Smooth muscle cell of the brain vasculature (primary cell): ENCODE data around the gene BRD3OS.

Experiments
- DNase-seq: peaks from one replicate; pipeline ENCODE4 v3.0.0-alpha.2; 2012; ENCODE audit warnings: low read depth, low spot score

The BRD3OS gene

DNA sequence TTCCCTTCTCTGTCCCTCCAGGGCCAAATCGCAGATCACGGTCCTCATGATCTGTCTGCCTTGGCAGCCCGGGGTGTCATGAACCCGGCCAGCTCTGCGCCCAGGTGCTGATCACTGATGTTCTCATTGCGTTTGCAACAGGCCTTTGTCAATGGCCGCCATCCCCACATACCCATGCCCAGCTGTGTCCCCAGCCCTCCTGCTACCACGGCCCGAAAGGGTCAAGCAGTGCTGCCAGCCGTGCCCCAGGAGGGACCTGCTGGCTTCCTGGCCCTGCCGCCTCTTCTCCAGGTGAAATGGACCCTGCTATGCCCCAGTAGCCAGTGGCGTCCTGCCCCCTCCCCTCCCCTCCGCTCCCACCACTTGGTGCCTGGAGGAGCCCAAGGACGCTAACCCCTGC lies 20.4 kb upstream of the BRD3OS start:
- no peak for DNase-seq

DNA sequence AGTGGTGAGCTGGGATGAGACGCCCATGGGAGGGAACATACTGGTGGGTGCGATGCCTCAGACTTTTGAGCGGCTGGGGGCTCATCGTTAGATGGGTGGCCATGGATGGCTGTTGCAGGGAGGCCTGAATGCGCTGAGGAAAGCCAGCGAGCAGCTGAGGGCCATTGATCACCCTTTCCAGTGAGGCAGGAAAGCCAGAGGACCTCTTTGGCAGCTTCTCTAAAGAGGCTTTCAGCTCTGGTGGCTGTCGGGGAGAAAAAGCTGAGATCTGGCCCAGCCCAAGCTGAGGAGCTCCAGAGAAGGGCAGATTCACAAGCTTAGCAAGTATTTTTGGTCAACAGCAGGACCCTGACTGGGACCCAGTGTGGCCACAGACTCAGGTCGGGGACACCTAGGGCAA lies 19.9 kb upstream of the BRD3OS start:
- DNase-seq, result no peak

DNA sequence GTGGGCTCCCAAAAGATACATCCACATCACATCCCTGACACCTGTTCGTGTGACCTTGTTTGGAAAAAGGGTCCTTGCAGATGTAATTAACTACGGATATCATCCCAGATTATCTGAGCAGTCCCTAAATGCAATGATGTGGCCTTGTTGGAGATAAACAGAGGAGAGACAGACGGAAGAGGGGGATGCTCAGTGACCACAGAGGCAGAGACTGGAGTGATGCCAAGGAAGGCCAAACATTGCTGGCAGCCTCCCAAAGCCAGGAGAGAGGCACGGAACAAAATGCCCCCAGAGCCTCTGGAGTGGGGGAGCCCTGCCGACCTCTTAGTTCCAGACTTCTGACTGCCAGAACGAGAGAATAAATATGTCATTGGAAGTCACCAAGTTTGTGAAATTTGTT lies 18.1 kb upstream of the BRD3OS start:
- DNase-seq, result no peak

DNA sequence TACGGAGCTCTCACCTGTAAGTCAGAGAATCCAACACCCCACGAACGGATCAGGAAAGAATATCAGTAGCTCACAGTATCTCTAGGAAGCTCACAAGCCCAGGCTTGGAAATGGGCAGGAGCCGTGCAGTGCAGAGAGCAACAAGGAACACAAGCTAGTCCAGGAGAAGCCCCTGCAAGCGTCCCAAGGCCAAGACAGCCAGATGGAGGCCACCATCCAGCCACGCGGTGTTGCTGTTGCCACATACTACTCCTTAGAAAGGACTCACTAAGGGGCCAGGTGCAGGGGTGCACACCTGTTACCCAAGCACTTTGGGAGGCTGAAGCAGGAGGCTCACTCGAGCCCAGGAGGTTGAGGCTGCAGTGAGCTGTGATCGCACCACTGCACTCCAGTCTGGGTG lies 17.7 kb upstream of the BRD3OS start:
- no peak for DNase-seq

DNA sequence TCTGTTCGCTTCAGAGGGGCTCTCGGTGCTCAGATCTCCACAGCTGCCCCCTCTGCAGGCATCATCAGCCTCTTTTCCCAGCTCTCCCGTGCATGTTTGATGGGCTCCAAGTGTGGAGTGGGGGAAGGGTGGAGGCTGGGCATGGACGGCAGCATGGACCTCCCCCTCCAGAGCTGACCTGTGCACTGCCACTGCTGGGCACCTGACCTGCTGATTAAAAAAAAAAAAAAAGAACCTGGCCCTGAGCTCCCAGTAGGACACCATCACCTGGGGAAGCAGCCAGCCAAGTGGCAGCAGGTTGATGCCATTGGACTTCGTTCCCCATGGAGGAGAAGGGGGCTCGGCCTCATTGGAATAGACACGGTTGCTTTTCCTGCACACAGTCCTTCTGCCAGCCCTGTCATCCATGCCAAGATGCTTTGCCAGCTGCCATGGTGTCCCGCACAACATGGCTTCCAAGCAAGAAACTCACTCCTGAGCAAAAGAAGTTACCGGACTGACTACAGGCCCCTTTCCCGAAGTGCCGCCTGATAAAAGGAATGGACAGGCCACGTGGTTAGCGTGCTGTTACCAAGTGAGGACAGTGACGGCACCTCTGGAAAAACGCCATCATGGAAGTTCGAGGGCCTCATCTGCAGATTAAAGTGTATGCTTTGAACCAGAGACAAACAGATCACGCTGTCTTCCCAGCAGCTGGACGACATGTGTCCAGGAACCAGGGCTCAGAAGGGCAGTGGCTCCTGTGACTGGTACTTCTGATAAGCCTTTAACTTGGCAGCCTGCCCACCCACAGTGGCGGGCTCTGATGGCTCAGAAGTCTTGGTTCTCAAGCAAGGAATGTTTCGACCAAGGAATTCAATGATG lies 14.7 kb upstream of the BRD3OS start:
- DNase-seq, result no peak

DNA sequence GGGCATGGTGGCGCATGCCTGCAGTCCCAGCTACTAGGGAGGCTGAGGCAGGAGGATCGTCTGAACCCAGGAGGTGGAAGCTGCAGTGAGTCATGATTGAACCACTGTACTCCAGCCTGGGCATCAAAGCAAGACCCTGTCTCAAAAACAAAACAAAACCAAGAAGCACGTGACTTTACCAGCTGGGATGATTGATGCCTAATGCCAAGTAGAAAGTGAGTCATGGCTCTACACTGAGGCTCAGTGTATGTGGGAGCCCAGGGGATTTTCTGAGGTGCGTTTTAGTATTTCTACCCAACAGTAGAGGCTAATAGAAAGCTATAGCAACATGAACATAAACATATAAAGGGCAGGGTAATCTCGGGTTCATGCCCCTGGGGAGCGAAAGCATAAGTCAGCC lies 13.9 kb upstream of the BRD3OS start:
- DNase-seq, result no peak

DNA sequence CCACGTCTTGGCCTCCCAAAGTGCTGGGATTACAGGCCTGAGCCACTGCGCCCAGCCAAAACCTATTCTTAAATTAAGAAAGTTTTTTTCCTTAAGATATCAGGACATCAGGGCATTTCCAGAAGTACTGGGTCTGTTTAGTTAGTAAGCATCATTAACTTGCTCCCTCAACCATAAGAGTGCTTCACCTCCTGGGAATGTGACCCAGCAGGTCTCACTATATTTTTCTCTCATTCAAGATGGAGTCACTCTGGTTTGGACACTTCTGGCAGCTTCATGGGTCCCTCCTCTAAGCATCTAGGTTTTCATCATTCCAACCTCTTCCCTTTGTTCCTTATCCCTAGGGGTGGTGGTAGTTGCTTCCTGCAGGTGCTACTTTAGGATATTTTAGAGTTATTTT lies 10.3 kb upstream of the BRD3OS start:
- no peak for DNase-seq

DNA sequence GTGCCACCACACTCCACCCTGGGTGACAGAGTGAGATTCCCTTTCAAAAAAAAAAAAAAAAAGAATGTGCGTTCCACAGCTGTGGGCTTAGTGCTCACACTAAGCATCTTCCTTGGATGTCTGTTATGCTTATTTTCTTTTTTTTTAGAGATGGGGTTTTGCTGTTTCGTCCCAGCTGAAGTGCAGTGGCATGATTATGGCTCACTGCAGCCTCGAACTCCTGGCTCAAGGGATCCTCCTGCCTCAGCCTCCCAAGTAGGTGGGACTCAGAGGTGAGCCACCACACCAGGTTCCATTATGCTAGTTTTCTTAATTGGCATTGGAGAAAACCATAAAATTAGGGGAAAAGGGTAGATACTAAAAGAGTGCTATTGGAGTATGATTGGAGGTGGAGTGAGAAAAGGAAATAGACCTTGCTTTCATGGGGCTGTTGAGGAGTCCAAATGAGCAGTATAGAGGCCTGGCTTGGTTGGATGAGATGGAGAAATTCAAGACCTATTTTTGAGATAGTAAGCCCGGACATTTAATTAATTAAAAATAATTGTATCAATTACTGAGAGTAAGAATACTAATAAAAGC lies 978 bp upstream of the BRD3OS start:
- DNase-seq, result no peak

DNA sequence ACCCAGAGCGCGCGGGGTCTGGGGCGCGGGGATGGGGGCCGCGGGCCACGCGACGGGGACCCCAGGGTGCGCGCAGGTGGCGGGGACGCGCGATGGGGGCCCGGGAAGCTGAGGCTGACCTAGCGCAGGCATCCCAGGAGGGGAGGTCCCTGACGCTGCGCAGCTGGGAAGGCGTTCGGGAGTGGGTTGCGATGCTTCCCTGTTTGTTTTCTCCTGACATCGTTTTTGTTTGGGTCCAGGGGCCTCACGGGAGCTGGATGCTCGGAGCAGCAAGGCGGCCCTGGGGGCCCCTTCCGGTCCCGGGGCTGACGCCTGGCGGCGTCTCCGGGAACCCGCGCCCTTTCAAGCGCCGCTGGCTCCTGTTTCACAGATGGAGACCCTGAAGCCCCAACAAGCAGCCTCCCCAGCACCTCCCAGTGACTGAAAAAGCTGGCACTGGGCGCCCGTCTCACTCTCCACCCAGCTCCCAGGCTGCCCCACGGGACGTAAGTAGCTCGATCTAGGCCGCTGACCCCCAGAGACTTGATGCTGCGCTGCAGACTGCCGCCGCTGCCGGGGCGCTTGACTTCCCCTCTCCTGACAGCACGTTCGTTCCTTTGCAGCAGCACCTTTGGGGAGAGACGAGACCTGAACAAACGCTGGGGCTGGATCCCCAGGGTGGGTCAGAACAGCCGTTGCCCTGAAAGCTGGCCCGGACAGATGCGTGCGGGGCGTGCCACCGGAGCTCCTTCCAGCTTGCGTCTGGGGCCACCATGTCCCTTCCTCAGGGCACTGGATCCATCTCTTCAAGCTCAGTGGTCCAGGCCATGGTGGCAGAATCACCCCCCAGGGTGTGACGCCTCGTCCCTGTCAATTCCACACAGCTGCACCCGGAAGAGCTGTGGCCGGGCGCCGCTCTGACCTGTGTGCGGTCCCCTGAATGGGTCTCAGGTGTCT lies 593 bp downstream of the BRD3OS start:
- DNase-seq, result no peak

DNA sequence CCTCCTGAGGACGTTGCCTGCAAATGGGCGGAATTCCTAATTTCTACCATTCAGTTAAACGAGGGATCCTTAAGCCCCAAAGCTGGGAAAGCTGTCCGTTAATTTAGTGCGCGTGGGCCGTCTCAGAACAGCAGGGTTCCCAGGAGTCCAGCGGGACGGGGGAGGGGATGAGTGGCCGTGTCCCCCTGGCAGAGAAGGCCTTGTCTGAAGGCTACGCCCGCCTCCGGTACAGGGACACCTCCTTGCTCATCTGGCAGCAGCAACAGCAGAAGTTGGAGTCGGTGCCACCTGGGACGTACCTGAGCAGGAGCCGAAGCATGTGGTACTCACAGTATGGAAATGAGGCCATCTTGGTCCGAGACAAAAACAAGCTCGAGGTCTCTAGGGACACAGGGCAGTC lies 1.3 kb downstream of the BRD3OS start:
- no peak for DNase-seq

DNA sequence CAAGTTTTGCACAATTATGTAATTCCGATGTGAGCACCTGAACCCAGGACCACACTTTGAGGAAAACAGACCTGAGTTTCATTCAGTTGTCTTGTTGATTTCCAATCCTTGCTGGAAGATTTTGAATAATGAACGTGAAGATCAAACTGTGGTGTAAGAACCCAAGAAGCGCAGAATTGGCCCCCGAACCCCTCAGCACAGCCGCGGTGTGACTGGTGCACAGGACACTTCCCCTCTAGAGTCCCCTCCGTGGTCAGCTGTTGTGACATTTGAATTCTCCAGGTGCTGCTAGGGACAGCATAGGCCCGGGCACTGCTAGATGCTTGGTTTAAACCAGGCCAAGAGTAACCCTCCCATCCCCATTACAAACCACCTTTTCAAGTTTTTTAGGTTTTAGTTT lies 1.7 kb downstream of the BRD3OS start:
- no peak for DNase-seq

DNA sequence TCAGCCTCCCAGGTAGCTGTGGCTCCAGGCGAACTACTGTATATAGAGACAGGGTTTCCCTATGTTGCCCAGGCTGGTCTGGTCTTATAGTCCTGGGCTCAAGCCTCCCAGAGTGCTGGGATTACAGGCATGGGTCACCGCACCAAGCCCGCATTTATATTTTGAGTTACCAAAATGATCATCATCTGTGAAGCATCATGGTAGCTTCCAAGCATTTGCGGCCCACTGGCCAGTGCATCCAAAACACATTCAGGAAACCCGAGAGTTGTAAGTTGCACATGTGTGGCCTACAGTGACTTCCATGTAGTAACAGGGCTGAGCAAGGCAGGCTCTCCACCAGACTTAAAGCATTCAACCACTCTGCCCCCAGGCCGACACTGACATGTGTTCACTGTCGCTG lies 2.3 kb downstream of the BRD3OS start:
- DNase-seq, result no peak

DNA sequence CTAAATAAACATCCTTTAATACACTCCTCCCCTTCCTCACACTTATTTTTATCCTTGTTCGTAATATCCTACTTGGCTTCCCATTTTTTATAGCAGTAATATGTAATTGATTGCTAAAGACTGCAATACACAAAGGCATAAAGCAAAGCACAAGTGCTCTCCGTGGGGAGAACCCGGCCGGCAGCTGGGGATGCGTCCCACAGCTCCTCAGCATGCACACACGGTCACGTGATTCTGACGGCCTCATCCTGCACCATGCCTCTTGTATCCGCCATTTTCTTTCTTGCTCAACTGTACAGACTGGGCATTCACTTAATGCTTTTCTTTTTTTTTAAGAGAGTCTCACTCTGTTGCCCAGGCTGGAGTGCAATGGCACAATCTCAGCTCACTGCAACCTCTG lies 2.8 kb downstream of the BRD3OS start:
- DNase-seq, result no peak

DNA sequence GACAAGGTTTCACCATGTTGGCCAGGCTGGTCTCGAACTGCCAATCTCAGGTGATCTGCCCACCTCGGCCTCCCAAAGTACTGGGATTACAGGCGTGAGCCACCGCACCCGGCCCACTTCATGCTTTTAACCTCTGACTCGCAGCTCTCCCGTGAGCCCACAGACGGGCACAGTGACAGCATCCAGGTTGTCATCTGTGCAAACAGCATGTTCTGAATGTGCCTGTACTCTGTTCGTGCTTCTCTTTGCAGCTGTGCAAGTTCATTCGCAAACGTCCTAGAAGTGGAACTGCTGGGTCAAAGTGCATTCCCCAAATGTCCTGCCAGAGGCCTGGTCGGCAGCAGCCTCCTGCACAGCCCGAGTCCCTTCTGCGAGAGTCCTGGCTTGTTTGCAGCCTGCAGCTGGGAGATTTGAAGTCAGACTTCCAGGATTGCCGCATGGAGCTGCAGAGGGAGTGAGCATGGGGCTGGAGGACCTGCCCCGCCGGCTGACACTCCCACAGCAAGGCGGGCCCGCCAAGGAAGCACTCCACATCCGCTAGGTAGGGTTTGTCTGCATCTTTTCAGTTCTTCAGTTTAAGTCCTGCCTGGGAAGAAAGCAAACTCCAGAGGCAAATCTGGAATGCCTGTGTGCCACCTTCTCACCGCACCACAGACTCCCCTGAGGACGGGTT lies 3.4 kb downstream of the BRD3OS start:
- no peak for DNase-seq

DNA sequence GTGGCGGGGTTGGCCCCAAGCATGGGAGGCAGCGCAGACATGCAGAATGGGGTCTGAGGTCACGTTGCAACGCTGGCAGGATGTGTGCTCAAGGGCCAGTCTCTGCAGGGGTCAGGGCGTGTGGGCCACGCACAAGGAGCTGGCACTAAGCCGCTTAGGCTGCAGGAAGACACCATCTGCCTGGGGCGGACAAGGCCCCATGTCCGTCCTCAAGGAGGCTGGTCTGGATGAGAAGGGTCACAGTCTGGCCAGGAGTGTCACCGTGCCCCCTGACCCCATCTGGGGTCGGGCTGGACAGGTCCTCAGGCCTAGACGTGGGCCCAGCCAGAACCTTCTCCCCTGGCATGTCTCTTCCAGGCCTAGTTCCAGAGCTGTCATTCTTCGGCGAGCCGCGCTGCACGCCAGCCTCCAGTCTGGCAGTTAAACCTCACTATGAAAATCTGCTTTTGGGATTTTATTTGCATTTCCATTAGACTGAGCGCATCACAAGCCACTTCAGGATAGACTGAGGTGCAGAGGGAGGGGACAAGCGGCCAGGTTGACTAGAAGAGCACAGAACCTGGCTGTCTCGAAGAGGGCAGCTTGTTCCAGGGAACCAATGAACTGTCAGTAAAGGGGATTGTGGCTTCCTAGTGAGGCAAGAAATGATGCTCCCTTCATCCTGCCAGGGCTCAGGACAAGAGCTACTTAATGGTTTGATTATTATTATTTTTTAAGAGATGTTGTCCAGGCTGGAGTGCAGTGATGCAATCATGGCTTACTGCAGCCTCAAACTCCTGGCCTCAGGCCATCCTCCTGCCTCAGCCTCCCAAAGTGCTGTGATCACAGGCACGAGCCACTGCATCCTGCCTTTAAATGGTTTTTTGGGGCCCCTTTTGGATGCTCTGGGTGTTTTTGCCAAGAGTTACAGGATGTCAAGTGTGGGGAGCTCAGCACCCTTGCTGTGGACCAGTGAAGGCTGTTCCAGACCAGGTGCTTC lies 4.3 kb downstream of the BRD3OS start:
- DNase-seq, result no peak

DNA sequence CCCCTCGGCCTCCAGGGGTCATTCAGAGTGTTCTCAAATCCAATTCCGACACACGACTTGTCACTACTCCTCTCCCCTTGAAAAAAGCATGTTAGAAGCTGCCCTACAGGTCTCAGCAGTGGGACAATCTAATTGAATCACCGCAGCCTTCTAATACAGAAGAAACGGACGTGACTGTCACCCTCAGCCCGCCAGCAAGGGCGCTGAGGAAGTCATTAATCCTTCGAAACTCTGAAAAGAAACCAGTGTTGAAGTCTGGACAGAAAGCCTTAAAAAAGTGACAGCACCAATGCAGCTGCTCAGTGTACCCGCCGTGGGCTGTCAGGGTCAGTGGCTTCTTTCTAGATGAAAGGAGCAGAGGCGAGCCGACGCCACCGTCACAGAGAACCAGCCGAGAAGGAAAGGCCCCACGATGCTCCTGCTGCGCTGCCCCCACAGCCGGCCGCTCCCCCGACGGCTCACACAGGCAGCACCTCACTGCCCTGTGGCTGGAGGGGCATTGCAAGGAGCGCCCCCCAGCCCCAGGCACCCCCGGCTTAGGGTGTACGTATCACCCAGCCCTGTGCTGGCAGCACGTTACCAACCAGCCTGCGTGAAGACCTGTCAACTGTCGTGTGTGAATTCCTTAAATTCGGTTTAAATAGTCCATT lies 5.7 kb downstream of the BRD3OS start:
- no peak for DNase-seq

DNA sequence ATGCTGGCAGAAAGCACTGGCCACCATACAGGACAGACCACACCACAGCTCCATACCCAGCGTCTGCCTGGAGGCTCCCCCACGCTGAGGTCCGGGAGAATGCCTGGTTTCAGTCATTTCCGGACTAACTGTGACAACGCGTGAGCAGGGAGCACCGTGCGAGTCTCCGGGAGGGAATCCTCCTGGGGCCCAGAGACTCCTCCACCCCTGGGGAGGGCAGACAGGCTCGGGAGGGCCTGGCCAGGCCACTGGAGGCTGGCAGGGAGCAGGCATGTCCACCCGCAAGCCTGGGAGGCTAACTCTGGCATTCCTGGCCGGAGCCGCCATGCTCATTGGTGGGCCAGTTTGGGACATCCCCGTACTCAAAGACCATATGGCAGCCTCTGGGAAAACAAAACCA lies 6.5 kb downstream of the BRD3OS start:
- no peak for DNase-seq

DNA sequence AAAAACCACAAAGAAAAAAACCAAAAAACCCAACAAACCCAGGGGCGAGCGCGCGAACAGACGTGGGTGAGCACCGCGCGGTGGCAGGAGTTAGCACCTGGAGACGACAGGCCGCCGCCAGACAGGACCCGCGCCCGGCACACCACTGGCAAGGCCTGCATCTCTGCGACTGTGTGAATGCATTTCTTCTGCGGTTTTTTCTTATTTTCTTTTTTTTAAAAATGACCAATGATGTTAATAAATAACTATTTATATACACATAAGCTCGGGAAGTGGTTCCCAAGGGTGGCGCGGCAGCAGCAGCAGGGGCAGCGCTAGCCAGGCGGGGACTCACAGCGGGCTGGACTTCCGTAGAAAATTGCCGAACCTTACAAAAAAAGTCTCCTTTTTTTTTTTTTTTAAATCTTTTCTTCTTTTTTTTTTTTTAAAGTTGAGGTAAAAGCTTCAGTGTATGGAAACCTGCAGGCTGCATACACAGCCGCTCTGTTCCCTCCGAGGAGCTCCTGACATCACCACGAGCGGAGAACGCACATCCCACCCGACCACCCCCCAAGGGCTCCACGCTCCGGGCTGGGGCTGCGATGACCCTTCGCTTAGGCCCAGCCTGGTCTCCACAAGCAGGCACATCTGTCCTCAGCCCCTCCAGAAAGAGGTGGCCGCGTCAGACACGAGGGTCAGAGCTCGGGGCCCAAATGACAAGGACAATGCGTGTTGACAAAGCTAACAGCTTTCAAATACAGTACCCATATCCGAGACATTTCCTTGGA lies 7.4 kb downstream of the BRD3OS start:
- DNase-seq, result no peak

DNA sequence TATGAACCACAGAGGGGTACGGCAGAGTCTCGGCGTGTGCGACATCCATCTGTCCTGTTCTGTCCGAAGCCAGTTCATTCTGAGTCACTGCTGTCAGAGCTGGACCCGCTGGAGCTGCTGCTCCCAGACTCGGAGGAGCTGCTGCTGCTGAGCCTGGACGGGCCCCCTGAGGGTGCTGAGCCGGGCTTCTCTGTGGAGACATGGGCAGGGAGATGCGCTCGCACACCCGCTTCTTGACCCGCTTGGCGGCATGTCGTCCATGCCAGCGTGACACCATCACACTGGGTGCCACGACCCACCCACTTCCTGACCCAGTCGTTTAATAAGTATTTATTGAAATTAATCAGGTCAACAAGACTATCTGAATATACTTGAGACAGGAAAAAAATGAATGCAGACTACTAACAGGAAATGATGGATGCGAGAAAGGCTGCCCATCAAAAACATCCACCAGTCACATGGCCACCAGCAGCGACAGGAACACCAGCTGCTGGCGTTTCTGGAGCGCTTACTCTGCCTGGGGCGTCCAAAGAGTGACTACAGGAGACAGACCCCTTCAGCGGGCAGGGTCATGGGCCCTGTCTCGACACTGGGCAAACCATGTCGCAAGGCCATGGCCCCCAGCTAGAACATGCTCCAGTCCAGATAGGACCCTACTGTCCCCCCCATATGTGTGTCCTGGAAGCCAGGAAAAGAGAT lies 8.4 kb downstream of the BRD3OS start:
- no peak for DNase-seq
